Measurements from ENCODE around the gene MOK.
A peak's percentile ranks its signal among the peaks of the same experiment; 100 is the strongest.
"Not testable (repeated sequence)": the region's sequence is repeated elsewhere in the genome, so short reads cannot be mapped to it uniquely, and the experiment has no call there.

MOK gene, protein sequence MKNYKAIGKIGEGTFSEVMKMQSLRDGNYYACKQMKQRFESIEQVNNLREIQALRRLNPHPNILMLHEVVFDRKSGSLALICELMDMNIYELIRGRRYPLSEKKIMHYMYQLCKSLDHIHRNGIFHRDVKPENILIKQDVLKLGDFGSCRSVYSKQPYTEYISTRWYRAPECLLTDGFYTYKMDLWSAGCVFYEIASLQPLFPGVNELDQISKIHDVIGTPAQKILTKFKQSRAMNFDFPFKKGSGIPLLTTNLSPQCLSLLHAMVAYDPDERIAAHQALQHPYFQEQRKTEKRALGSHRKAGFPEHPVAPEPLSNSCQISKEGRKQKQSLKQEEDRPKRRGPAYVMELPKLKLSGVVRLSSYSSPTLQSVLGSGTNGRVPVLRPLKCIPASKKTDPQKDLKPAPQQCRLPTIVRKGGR

DNA sequence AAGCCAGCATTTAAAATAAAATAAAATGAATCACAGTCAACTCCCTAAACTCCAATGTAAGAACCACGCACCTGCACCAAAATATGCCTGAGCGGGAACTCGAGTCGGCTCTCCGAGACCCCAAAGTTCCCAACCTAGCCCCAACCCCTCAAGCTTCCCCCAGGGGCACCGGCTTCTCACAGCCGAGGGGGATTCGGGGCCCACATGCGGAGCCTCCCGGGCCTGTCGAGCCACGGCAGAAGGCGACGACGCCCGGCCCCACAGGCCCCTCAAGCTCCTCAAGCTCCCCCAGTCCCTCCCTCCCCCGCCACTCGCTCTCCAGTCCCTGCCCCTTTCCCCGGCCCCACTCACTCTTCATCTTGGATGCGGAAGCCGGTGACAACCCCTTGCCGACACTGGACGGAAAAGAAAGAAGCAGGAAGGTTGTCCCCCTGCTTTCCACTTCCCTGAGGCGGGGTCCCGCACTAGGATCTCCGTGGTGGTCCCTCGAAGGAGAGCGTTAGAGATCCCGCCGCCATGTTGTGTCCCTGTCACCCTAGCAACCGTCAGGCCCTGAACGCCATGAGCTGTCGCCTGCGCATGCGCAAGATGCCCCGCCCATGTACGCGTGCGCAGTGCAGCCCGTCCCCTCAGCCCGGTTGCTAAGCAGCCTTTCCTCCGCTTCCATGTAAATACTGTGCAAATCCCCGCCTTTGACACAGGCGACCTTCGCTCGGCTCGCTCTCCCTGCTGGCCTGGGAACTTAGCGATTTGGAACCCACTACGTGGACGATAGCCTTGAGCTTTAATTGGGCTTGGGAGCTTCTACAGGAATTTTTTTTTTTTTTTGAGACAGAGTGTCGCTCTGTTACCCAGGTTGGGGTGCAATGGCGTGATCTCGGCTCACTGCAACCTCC, at the start of gene MOK:
MOK (minus strand) TSS at position 554 of the 896 bp plus-strand sequence; CDS start at position 358, 196 bp downstream.
- peak; percentile 94 for DNase-seq

DNA sequence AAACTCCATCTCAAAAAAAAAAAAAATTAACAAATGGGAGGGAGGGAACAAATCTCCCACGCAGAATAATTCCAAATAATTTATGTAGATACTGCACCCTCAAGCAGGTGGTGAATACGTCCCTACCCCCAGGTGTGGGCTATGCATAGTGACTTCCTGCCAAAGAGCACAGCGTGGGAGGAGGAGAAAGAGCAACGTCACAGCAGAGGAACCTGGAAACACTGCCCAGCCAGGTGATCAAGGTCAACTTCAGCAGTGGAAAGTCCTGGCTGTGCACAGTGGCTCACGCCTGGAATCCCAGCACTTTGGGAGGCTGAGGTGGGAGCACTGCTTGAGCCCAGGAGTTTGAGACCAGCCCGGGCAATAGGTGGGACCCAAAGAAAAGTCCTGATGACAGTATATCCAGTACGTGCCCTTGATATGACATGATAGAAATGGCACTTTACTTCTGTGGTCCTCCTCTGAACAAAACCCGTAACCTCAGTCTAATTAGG, 48.2 kb upstream of the MOK start:
- DNase-seq = no peak

DNA sequence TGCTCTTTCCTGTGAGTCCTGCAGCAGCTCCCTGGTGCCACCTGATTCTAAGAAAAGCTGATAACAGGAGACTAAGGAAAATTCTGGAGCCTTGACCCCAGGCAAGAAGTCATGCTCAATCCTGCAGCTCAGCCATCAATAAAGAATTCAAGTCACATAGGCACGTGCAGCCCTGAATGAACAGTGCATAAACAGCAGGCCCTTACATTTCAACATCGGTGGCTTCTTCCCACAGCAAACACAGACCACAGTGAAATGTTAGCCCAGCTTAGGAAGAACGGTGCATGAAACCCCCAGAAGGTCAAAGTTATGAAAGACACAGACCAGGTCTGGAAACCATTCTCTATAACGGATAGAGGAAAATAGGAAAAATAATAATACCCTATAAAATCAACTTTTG, 47.2 kb upstream of the MOK start:
- DNase-seq = no peak

DNA sequence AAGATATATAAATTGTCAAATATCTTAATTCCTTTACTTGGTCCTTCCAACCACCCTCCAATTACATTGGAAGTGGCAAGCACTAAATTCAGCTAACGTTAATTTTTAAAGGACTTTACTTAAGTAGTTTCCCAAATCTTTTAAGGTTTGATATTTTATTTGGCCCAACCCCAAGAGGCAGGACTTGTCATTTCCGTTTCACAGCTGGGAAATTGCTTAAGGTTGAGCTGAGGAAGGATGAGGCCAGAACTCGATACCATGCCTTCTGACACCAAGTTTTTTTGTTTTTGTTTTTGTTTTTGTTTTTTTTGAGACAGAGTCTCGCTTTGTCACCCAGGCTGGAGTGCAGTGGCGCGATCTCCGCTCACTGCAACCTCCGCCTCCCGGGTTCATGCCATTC, 46.6 kb upstream of the MOK start:
- DNase-seq = not testable (repeated sequence)

DNA sequence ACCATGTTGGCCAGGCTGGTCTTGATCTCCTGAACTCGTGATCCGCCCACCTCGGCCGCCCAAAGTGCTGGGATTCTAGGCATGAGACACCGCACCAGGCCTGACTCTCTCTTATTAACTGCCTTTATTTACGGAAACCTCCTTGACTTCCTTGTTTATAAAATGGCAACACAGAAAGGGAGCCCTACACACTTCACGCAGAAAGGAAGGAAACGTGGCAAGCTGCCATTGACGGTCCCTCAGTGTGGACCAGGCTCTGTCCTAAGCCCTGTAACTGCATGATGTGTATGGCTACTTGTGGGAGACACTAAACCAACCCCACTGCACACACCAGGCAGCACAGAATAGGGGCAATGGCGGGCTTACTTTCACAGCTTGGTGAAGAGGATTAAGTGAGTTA, 46.1 kb upstream of the MOK start:
- no peak for DNase-seq

DNA sequence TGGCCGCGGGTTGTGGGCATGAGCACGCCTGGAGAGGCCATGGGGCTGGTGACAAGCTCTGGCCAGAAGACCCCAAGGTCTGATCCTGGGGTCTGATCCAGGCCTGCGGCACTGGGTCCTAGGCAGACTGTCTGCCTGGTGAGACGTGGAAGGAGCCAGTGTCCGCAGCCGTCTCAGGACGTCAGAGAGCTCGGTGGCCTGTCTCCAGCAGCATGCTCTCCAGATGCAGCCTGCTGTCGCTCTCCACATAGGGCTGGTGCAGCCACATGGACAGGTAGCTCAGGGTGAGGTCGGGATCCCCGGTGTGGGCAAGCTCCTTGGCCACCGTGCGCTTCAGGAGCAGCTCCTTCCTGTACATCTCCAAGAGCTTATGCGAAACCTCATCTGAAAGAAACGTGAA, 43.4 kb upstream of the MOK start:
- DNase-seq = no peak

DNA sequence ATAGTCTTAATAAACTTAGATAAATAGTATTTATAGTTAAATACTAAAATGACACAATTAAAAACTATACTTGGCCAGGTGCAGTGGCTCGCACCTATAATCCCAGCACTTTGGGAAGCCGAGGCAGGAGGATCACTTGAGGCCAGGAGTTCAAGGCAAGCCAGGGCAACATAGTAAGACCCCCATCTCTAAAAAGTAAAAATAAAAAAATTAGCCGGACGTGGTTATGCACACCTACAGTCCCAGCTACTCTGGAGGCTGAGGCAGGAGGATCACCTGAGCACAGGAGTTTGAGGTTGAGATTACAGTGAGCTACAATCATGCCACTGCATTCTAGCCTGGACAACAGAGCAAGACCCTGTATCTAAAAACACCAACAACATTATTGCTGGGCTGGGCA, 41.7 kb upstream of the MOK start:
- DNase-seq = no peak

DNA sequence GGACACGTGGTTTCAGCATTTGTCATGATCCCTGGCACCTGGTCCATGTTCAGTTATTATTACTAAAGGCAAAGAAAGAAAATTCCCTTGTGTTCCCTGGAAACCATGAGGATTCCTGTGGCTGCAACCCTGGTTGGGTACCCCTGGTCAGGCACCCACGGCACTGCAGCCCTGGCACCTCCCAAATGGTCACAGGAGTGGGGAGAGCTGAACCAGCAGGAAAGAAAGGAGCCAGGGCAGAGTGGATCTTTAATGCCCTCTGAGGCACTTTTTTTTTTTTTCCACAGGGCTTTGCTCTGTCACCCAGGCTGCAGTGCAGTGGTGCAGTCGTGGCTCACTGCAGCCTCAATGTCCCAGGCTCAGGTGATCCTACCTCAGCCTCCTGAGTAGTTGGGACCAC, 40.3 kb upstream of the MOK start:
- no peak for DNase-seq

DNA sequence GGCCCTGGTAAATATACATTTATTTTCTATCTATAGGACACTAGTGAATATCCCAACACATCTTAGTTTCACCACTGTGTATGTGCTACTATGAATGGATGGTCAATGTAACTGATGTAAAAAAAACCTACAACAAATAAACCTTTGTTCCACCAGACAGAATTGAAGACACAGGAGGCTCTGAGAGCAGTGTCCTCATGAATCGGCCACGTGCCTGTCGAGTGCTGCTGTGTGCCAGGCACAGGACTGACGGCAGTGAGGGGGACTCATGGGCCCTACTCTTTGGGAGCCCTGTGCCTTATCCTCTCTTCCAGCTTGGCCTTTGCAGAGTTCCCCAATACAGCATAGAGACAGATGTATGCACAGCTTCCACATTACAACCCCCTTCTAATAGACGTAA, 39.5 kb upstream of the MOK start:
- DNase-seq = no peak

DNA sequence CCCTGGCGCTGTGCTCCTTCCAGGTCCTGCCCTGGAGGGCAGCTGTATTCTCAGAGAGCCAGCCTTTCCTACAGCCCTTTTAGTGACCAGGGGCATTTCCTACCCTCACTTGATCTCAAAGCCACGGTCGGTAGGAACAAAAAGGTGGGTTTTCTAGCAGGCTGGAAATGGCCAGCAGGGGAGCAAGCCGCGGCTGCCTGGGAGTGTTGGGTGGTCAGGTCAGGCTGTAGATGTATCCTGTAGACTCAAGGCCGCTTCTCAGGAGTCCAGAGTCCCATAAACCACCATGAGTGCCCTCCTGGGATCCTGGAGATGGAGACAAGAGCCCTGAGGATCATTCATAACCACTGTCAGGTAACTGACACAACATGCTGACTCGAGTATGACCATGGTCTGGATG, 39.1 kb upstream of the MOK start:
- DNase-seq = no peak

DNA sequence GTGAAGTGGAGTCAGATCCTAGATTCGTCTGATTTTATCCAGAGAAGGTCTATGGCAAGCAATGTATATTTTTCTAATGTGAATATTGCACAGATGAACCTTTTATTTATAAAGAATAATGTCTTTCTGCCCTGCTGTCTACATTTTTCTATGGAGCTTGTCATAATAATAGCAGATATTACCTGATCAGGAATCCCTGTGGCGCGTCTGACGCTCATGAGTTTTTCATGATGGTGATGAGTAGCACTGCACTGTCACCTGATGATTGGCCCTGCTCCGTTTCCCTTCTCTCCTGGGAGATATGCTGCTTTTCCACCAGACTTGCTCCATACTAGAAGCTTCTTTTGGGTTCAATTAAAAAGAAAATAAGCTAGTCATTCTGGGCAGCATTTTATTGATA, 37.3 kb upstream of the MOK start:
- no peak for DNase-seq

DNA sequence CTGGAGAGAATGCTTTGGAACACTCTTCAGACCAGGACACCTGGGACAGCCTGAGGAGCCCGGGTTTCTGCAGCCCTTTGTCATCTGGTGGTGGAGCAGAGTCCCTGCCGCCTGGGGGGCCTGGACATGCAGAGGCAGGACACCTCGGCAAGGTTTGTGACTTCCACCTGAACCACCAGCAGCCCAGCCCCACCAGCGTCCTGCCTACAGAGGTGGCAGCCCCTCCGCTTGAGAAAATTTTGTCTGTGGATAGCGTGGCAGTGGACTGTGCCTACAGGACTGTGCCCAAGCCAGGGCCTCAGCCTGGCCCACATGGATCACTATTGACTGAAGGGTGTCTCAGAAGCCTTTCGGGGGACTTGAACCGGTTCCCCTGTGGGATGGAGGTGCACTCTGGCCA, 36.6 kb upstream of the MOK start:
- DNase-seq = no peak

DNA sequence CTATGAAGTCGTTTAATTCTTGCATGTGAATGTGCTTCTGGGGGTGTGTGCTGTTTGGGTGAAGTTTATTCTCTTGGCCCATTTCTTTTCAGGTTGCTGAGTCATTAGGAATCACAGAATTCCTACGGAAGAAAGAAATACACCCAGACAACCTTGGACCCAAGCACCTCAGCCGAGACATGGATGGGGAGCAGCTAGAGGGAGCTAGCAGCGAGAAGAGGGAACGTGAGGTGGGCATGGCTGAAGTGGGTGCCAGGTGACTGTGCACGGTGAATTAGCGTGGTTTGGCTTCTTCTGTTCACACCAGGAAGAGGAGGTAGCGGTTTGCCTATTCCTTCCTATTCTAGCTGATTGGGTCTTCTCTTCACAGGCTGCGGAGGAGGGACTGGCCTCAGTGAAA, 33.8 kb upstream of the MOK start:
- DNase-seq = no peak

DNA sequence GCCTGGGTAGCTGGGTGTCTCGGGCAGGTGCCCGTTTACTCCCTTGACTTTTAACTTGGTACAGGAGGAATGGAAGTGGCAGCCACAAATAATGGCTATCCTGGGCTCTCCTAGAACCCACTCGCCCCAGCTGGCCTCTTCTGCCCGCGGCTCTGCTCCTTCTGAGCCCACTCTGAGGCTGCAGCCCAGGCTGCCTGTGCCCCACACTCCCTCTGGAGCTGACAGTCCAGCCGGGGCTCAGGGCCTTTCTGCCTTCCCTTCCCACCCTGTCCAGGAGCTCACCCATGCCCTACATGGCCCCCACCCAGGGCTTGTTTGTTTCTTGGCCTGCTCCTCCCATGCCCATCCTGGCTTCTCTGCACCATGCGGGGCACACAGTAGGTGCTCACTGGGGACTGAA, 30.2 kb upstream of the MOK start:
- no peak for DNase-seq

DNA sequence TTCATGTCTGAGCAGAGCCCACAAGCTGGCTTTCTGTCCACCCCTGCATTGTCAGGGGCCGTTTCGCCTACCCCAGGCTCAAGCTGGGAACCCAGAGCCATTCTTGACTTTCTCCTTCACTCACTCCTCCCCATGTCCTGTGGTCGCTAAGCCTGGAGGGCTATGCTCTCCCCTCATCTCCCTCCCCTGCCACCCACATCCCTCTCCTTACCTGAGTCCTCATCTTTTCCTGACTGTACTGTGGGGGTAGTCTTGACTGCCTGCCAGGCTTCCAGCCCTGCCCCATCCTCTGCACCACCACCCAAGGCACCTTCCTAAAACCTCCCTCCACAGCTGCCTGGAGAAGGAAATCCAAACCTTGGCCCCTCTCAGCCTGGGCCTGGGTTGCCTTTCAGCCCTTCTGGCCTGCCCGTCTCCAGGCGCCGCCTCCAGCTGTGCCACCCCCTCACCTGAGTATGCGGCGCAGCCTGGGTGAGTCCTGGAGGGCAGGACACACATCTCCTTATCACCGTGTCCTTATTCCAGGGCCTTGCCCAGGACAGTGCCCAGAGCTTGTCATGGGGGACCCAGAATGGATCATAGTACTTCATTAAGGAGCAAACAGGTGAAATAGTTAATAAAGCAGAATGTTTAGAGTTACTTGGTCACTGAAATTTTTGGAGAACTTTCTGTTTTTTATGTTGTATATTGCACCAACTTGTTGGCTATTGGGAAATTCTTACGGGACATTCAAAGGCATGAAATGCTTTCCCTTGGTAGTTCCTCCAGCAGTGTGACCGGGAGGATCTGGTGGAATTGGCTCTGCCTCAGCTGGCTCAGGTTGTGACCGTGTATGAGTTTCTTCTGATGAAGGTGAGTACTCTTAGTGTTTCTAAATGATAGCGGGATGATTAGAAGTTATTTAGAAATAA, 29.1 kb upstream of the MOK start:
- DNase-seq = no peak

DNA sequence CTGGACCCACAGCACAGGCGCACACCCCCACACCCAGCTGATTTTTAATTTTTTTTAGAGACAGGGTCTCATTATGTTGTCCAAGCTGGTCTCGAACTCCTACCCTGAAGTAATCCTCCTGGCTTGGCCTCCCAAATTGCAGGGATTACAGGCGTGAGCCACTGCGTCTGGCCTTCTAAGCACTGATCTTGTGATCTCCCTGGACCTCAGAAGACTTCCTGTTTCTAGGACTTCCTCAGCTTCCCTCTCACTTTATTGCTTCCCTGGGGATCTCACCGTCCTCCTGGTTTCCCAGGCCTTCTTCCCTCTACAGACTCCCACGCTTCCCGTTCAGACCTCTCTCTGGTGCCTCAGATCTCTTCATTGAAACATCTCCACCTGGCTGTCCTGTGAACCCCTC, 28.4 kb upstream of the MOK start:
- no peak for DNase-seq

DNA sequence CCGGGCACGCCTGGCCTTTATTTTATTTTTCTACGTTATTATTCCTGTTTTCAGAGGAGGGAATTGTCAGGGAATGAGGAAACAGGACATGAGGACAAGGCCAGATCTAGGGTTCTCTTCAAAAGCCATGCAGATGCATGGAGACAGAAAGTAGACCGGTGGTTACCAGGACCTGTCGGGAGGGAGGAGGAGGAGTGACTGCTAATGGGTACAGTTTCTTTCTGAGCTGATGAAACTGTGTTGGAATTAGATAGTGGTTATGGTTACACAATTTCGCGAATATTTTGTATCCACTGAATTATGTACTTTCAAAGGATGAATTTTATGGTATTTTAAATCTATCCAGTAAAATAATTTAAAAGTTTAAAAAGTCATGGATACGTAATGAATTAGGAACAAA, 25.8 kb upstream of the MOK start:
- no peak for DNase-seq

DNA sequence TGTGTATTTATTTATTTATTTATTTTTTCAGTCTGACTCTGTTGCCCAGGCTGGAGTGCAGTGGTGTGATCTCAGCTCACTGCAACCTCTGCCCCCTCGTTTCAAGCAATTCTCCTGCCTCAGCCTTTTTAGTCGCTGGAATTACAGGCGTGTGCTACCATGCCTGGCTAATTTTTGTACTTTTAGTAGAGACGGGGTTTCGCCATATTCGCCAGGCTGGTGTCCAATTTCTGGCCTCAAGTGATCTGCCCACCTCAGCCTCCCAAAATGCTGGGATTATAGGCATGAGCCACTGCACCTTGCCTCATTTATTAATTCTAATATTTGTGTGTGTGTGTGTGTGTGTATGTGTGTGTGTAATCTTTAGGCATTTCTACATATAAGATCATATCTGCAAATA, 24.4 kb upstream of the MOK start:
- DNase-seq = not testable (repeated sequence)

DNA sequence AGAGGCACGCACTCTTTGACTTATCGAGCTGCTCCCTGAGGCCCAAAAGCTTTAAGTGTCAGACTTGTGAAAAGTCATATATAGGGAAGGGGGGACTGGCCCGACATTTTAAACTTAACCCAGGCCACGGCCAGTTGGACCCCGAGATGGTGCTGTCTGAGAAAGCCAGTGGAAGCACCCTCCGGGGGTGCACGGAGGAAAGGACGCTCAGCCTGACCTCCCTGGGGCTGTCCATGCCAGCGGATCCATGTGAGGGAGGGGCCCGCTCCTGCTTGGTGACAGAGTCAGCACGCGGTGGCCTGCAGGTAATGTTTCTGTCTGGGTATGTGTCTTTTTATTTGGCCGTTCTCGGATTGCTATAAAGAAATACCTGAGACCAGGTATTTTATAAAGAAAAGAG, 21.6 kb upstream of the MOK start:
- no peak for DNase-seq

DNA sequence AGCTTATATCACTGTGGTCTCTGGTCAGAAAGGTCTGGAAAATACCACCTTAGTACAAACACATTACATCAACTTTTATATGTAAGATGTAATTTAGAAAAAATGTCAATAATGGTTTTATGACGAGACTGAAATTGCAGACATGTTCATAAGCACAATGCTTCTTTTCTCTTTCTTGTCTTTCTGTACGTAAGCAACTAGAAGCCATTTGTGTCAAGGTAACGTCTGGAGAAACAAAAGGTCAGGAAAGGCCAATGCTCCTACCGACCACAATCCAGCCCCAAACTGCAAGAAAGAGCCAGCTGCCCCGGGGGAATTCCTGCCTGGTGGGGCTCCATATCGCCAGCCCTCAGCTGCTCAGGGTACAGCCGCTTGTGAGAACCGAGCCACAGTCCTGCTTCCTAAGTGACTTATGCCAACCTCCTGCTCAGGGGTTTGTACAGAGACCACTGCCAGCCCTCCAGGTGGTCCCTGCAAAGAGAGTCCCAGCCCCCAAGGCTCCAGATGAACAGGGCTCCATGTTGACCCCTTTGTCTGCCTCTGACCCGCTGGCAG, 20.9 kb upstream of the MOK start:
- DNase-seq = no peak

DNA sequence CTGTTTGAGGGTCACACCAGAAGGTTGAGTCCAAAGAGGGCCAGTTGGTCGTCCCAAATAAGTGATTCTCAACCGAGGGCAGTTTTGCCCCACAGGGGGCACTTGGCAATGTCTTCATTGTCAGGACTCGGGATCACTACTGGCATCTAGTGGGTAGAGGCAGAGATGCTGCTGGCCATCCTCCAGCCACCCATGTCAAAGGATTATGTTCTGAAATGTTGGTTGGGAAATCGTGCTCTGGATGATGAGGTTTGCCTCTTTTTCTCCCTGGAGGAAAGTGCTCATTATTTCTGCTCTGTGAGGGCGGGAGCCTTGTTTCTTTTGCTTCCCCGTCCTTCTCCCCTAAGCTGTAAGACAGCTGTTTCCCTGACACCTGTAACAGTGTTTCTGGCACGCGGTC, 18.1 kb upstream of the MOK start:
- DNase-seq = peak; percentile 33

All from NCI-H2171 (cell line).